RPMI7951 (cell line): ENCODE data around the gene PTGES2. TPM values are rescaled to one million over a fixed set of nuclear protein-coding genes. Genes with fewer than 3 reads are reported as not detected.
A peak's percentile ranks its signal among the peaks of the same experiment; 100 is the strongest.
"Not testable (repeated sequence)": the region's sequence is repeated elsewhere in the genome, so short reads cannot be mapped to it uniquely, and the experiment has no call there.

Experiments
- DNase-seq: peaks from one replicate; pipeline ENCODE4 v3.0.0-alpha.2; 2012; ENCODE audit warnings: low read depth
- total RNA-seq: library from RNA; depleted of rRNA; stranded (reverse); fragments of >200 nt; shearing (Covaris generic); gene quantifications from 2 replicates; pipeline ENCODE4 v1.2.3, GENCODE V29; 2014

Gene PTGES2
- total RNA-seq, 1 experiment from 2014 or later: 28.5 TPM

DNA sequence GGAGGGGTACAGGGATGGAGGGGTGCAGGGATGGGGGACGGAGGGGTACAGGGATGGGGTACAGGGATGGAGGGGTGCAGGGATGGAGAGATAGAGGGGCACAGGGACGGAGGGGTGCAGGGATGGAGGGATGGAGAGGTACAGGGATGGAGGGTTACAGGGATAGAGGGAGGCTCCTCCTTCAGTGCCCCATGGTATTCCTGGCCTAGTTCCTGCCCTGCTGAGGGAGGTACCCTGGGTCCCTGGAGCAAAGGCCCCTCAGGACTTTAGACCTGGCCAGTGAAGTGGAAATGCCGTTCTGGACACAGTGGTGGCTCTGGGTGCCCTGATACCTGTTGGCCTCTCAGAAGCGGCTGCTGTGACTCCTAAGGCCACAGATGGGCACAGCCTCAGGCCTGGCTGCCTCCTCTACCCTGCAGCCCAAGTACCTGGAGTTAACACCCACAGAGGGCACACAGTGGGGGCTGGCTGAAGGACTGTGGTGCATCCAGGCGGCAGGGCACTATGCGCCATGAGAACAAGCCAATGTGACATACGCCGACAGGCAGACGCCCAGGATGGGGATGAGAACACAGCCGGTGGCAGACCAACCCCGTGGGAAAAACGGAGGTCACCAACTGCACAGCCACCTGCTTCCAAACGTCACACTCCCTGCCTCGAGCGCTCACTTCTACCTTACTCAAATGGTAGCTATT lies 8.4 kb downstream of the PTGES2 start:
- DNase-seq: no peak

DNA sequence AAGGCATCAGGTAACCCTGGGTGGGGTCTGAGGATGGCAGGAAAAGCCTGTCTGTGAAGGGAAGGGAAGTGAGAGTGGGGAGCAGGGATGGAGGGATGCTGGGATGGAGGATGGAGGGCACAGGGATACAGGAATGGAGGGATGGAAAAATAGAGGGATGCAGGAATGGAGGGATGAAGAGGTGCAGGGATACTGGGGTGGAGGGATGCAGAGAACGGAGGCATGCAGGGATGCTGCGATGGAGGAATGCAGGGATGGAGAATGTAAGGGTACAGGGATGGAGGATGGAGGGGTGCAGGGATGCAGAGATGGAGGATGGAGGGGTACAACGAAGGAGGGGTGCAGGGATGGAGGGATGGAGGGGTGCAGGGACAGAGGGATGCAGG lies 9.1 kb downstream of the PTGES2 start:
- no peak for DNase-seq

DNA sequence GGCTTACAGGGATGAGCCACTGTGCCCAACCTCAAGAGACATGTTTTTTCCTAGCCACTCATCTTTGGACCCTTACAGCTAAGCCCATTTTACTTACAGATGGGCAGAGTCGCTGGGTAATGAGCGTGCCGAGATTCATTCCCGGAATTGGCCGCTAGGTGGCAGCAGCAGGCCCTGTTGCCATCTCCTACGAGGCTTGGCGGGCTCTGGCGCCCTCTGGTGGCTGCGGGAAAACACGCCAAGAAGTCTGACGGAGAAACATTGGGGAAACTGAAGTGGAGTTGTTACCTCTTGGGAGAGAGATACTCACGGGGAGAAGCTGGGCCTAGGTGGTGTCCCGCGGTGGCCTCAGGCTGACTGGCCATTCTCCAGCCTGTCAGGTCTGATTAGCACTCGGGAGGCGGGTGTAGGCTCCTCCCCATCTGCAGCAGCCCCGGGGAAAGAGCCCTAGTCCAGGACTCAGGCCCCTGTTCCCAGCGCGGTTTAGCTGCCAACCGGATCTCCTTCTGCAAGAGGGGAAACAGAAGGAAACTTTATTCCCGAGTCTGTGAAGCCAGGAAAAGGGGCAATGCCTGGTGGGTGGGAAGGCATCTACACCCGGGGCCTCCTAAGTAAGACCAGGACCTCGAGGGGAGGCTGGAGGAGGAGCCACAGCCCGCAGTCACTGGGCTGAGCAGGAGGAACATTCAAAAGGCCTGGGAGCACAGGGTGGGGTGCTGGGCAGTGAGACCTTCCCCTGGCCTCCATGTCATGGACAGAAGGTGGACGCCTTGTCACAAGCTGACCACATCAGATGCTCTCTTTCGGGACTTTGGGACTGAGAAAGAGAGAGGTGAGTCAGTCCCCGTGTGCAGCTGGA lies 9.7 kb downstream of the PTGES2 start:
- DNase-seq: peak; percentile 72

DNA sequence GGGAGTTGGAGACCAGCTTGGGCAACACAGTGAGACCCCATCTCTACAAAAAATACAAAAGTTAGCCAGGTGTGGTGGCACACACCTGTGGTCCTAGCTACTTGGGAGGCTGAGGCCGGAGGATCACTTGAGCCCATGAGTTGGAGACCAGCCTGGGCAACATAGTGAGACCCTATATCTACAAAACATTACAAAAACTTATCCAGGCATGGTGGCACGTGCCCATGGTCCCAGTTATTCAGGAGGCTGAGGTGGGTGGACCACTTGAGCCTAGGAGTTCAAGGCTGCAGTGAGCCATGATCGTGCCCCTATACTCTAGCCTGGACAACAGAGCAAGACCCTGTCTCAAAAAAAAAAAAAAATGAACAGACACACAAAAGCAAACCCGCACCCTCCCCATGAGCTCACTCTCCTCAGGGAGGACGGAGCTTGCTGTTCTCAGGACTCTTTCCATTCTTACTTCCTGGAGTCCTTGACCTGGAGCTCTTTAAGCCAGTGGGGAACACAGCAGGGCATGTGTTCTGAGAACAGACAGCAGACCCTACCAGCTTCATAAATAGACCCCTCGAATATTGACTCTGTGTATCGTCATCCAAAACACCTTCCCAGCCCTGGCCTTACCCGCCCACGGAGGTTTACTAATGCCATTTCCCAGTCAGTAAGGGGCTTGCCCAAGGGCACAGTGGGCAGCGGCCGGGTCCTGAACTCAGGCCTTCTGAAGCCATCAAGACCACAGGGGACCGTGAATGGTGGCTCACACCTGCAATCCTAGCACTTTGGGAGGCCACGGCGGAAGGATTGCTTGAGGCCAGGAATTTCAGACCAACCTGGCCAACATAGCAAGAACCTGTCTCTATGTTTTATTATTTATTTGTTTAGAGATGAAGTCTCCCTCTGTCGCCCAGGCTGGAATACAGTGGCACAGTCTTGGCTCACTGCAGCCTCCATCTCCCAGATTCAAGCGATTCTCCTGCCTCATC lies 11.1 kb downstream of the PTGES2 start:
- no peak for DNase-seq

DNA sequence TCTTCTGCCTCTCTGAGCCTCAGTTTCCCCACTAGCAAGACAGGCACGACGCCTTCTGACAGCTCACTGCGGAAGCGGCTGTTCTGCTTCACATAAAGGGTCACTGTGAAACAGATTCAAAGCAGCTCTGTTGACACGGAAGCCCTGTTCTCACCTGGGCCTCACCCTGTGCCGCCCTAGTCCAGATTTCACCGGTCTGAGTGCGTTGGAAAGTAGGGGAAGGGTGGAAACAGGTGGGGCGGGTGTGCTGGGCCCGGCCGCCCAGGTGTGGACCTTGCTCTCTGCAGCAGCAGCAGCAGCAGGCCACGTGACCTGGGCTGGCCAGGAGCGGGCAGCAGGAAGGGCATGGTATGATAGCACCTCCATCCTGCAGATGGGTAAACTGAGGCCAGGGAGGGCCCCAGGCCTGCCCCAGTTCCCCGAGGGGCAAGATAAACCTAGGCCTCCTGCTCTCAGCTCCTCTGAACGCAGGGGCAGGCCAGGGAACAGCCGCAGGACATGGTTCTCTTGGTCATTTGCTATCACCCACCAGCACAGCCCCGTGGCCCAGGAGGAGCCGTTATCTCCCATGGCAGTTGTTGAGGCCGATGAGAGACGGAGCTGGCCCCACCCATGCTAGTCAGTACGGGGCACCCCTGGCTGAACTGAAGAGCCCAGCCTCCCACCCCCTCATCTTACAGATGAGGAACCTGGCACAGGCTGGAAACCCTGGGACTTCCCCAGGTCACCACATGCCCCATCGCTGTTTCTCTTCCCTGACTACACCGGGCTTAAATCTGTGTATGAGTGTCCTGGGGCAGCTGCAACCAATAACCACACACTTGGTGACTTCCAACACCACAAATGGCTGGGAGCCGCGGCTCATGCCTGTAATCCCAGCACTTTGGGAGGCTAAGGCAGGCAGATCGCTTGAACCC lies 12.1 kb downstream of the PTGES2 start:
- no peak for DNase-seq

DNA sequence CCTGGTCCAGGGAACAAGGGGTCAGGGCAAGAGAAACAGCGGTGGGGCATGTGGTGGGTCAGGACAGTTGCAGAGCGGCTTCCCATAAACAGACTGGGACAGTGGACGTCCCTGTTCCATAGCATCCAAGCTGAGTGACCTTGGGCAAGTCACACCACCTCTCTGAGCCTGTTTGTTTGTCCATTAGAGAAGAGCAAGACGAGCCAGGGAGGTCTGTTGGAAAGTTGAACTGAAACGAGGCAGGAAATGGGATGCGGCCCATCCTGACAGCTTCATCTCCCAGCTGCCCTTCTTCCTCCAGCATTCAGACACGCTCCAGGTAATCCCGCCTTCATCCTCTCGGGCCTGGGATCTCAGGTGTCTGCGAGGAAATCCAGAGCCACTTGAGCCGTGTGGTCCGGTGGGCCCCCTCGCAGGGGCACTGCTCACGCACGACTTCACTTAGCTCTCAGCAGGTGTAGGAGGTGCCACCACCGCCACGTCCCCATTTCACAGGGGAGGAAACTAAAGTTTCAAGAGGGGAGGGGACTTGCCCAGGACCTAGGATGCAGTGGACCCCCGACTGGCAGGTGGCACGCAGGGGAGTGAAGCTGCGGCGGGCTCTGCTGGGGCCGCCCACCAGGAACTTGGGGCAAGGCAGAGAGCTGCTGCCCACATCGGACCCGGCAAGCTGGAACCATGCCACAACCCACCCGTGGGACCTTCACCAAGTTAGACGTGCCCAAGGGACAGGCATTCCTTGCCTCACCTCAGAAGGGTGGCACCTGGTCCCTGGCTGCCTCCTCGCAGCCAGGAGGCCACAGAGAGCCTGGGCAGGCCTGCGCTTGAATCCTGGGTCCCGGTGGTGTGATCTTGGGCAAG lies 13.0 kb downstream of the PTGES2 start:
- no peak for DNase-seq

DNA sequence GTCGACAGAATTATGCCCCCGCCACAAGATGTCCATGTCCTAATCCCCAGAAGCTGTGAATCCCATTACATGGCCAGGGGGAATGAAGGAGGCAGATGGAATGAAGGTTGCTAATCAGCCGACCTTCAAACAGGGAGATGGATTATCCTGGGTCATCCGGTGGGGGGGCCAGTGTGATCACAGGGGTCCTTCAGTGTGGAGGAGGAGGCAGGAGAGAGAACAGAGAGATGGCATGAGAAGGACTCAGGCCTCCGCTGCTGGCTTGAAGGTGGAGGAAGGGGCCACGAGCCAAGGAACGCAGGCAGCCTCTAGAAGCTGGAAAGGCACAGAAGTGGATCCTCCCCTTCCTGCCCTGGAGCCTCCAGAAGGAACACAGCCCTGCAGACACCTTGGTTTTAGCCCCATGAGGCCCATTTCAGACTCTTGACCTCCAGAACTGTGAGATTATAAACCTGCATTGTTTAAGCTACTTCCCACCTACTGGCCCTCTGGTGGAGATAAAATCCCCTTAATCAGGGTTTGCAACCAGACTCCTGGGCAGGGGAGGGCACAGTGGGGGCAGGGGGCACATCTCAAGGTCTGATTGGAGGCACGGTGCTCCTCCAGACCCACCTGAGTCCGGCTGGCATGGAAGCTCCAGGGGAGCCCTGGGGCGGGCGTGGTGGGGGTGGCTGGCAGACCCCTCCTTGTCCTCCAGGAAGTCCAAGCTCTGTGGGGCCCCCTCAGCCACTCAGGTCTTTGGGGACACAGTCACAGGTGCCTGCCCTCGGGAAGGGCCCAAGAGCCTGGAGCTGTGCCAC lies 13.8 kb downstream of the PTGES2 start:
- DNase-seq: no peak

DNA sequence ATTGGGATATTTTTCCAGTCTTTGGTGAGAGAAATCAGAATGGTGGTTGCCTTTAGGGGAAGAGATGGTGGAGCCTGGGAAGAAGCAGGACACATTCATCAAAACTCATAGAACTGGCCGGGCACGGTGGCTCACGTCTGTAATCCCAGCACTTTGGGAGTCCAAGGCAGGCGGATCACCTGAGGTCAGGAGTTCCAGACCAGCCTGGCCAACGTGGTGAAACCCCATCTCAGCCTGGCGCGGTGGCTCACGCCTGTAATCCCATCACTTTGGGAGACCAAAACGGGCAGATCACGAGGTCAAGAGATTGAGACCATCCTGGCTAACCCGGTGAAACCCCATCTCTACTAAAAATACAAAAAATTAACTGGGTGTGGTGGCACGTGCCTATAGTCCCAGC lies 15.8 kb downstream of the PTGES2 start:
- not testable (repeated sequence) for DNase-seq

DNA sequence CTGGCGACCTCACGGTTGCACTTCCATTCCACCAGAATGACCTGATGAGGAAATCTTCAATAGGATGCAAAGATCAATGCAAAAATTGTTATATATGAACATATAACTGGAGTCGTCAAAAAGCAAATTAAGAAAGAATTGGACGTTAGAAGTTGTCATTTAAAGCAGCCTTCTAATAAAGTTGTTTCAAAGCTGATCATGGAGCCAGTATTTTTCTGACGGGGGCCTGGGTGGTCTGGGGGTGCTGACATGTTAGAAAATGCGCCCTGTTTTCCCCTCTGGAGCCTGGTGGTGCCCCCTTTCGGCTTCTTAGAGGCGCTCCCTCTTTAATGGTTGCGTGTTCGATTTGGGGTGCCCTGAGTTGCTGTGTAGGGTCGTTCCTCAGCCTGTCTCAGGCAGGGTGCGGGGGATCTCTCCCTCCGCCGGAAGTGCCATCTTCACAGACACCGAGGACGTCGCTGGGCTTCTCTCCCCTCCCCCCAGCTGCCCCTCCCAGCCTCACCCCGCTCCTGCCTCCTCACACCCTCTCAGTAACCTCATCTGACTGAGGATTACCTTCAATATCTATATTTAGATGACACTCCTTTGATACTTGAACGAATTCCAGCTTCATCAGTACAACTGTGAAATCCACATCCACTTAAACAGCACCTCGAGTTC lies 18.3 kb downstream of the PTGES2 start:
- DNase-seq: no peak

DNA sequence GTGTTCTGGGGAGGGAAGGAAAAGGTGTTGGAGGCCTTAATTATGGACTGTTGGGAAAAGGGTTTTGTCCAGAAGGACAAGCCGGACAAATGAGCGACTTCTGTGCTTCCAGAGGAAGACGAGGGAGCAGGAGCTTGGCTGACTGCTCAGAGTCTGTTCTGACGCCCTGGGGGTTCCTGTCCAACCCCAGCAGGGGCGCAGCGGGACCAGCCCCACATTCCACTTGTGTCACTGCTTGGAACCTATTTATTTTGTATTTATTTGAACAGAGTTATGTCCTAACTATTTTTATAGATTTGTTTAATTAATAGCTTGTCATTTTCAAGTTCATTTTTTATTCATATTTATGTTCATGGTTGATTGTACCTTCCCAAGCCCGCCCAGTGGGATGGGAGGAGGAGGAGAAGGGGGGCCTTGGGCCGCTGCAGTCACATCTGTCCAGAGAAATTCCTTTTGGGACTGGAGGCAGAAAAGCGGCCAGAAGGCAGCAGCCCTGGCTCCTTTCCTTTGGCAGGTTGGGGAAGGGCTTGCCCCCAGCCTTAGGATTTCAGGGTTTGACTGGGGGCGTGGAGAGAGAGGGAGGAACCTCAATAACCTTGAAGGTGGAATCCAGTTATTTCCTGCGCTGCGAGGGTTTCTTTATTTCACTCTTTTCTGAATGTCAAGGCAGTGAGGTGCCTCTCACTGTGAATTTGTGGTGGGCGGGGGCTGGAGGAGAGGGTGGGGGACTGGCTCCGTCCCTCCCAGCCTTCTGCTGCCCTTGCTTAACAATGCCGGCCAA lies 19.1 kb downstream of the PTGES2 start:
- DNase-seq: no peak

DNA sequence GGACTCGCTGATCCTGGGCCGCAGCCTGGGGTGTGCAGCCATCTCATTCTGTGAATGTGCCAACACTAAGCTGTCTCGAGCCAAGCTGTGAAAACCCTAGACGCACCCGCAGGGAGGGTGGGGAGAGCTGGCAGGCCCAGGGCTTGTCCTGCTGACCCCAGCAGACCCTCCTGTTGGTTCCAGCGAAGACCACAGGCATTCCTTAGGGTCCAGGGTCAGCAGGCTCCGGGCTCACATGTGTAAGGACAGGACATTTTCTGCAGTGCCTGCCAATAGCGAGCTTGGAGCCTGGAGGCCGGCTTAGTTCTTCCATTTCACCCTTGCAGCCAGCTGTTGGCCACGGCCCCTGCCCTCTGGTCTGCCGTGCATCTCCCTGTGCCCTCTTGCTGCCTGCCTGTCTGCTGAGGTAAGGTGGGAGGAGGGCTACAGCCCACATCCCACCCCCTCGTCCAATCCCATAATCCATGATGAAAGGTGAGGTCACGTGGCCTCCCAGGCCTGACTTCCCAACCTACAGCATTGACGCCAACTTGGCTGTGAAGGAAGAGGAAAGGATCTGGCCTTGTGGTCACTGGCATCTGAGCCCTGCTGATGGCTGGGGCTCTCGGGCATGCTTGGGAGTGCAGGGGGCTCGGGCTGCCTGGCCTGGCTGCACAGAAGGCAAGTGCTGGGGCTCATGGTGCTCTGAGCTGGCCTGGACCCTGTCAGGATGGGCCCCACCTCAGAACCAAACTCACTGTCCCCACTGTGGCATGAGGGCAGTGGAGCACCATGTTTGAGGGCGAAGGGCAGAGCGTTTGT lies 19.9 kb downstream of the PTGES2 start:
- DNase-seq: no peak

DNA sequence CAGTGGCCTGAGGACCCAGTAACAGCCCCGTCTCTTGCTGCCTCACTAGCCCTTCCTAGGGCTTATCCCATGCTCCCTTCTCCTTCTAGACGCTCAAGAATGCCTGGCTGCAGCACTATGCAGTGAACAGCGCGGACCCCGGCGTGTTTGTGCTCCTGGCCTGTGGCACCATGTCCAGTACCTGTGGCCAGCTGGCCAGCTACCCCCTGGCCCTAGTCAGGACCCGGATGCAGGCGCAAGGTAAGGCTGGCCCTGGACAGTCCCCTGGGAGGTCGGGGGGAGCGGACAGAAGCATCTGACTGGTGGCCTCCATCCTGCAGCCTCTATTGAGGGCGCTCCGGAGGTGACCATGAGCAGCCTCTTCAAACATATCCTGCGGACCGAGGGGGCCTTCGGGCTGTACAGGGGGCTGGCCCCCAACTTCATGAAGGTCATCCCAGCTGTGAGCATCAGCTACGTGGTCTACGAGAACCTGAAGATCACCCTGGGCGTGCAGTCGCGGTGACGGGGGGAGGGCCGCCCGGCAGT lies 20.5 kb downstream of the PTGES2 start:
- no peak for DNase-seq

DNA sequence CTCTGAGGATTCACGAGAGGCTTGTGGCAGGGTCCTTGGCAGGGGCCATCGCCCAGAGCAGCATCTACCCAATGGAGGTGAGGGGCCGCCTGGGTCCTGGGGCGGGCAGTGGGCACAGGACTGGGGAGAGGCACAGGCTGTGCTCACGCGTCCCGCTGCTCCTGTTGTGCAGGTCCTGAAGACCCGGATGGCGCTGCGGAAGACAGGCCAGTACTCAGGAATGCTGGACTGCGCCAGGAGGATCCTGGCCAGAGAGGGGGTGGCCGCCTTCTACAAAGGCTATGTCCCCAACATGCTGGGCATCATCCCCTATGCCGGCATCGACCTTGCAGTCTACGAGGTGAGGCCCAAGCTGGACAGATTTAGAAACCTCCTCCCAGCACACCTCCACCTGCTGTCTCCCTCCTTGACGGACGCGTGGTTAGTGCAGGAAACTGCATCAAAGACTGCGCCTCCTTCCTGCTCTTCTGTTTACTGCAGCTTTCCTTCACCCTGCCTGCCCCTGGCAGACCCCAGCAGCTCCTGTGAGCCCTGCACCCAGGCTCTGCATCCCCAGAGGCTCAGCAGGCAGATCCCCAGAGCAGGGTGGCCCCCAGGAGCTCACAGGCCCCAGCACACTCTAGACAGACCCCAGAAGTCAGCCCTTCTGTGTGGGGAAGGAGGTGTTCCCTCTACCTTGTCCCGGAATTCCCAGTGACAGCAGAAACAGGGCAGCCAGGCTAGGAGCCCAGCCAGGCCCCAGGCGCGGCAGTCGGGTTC lies 21.2 kb downstream of the PTGES2 start:
- no peak for DNase-seq

DNA sequence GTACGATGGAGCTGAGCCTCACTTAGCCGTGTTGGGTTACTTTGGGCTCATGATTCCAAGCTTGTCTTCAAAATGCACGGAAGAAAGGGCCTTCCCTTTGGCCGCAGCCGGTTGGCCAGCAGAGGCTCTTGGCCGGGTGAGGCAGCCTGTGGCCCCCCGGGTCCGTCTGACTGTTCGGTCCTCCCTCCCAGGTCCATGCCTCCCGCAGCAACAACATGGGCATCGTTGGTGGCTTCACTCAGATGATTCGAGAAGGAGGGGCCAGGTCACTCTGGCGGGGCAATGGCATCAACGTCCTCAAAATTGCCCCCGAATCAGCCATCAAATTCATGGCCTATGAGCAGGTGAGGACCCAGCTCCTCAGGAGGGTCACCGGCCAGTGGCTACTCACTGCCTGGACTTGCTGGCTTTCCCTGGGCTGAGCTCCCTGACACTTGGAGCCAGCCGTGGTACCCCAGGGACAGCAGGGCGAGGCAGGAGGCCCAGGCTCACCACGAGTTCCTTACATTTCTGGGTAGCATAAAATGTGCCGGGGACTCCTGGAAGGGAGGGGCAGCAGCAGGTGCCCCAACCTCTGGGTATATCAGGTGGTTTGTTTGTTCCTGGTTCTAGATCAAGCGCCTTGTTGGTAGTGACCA lies 21.9 kb downstream of the PTGES2 start:
- DNase-seq: no peak

DNA sequence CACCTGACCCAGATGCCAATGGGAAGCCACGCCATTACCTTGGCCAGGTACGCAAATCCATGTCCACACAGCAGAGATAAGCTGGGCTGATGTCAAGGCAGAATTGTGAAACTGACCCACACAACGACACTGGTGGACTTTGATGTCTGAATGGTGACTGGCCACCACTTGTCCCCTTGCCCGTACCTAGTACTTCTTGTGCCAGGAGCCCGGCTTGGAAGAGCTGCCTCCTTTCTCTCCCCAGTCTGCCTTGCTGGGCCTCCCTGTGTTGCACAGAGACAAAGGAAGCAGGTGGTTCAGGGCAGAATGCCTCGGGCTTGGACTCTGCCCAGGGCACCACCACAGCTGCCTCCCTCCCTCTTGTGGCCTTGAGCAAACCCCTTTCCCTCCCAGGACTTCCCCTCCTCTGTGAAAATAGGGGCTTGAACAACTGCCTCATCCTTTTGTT lies 23.3 kb downstream of the PTGES2 start:
- no peak for DNase-seq
